Testis (tissue), 2 donors: ENCODE results near the gene DOK6.

Experiments
- CTCF ChIP-seq, 3 experiments: fragments of 450-650 bp in 2 of 3; fragments of 200-600 bp in 1 of 3; sonication (generic) in 1 of 3; IDR thresholded peaks; one replicate each; pipeline ENCODE4 v1.5.1; 2016 to 2019; ENCODE audit warnings: antibody characterized with exemption in 3 of 3, mild to moderate bottlenecking in 2 of 3, moderate library complexity in 1 of 3
- POLR2A ChIP-seq: fragments of 450-650 bp; IDR thresholded peaks from one replicate; pipeline ENCODE4 v1.6.1; 2017; ENCODE audit warnings: antibody characterized with exemption, mild to moderate bottlenecking, moderate library complexity

- TF ChIP-seq CTCF (IDR thresholded peaks at IDR 0.05): no peak
- no peak for TF ChIP-seq POLR2A
Measured at GRCh38 chr18:69705987-69706386, 305.3 kb downstream of the DOK6 start.
